Measurements from ENCODE around the gene KATNIP. TPM values are rescaled to one million over a fixed set of nuclear protein-coding genes. Genes with fewer than 3 reads are reported as not detected.
A peak's percentile ranks its signal among the peaks of the same experiment; 100 is the strongest.

KATNIP gene
- total and polyA plus RNA-seq, 2 of the 13 experiments (the other 11 are each of a cell fraction or from before 2014, with no cell fraction given), result 9.7 to 12.0 TPM

GRCh38 chr16:27579087-27579980 is 29.4 kb downstream of the KATNIP start (continued):
- TF ChIP-seq, protein P1, sequence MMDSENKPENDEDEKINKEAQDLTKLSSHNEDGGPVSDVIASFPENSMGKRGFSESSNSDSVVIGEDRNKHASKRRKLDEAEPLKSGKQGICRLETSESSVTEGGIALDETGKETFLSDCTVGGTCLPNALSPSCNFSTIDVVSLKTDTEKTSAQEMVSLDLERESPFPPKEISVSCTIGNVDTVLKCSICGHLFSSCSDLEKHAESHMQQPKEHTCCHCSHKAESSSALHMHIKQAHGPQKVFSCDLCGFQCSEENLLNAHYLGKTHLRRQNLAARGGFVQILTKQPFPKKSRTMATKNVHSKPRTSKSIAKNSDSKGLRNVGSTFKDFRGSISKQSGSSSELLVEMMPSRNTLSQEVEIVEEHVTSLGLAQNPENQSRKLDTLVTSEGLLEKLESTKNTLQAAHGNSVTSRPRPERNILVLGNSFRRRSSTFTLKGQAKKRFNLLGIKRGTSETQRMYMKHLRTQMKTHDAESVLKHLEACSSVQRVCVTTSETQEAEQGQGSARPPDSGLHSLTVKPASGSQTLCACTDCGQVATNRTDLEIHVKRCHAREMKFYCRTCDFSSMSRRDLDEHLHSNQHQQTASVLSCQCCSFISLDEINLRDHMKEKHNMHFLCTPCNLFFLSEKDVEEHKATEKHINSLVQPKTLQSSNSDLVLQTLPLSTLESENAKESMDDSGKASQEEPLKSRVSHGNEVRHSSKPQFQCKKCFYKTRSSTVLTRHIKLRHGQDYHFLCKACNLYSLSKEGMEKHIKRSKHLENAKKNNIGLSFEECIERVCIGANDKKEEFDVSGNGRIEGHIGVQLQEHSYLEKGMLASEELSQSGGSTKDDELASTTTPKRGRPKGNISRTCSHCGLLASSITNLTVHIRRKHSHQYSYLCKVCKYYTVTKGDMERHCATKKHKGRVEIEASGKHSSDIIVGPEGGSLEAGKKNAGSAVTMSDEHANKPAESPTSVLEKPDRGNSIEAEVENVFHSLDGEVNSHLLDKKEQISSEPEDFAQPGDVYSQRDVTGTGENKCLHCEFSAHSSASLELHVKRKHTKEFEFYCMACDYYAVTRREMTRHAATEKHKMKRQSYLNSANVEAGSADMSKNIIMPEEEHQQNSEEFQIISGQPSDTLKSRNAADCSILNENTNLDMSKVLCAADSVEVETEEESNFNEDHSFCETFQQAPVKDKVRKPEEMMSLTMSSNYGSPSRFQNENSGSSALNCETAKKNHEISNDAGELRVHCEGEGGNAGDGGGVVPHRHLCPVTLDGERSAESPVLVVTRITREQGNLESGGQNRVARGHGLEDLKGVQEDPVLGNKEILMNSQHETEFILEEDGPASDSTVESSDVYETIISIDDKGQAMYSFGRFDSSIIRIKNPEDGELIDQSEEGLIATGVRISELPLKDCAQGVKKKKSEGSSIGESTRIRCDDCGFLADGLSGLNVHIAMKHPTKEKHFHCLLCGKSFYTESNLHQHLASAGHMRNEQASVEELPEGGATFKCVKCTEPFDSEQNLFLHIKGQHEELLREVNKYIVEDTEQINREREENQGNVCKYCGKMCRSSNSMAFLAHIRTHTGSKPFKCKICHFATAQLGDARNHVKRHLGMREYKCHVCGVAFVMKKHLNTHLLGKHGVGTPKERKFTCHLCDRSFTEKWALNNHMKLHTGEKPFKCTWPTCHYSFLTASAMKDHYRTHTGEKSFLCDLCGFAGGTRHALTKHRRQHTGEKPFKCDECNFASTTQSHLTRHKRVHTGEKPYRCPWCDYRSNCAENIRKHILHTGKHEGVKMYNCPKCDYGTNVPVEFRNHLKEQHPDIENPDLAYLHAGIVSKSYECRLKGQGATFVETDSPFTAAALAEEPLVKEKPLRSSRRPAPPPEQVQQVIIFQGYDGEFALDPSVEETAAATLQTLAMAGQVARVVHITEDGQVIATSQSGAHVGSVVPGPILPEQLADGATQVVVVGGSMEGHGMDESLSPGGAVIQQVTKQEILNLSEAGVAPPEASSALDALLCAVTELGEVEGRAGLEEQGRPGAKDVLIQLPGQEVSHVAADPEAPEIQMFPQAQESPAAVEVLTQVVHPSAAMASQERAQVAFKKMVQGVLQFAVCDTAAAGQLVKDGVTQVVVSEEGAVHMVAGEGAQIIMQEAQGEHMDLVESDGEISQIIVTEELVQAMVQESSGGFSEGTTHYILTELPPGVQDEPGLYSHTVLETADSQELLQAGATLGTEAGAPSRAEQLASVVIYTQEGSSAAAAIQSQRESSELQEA (CRISPR knock-in tag; IDR thresholded peaks at IDR 0.05; ENCODE audit: not compliant biosample characterization), result no peak
- peak; percentile 45; the same call in 1 of the 2 replicates for TF ChIP-seq KAT8 (CRISPR knock-in tag; IDR thresholded peaks at IDR 0.05)
- TF ChIP-seq ZNF773 (CRISPR knock-in tag; IDR thresholded peaks at IDR 0.05; ENCODE audit: borderline replicate concordance), result no peak
- peak; percentile 96 for TF ChIP-seq ZNF652 (CRISPR knock-in tag; IDR thresholded peaks at IDR 0.05; ENCODE audit: borderline replicate concordance, low read depth)
- no peak for TF ChIP-seq CCAR2 (optimal IDR thresholded peaks at IDR 0.05; ENCODE audit: low read depth, low read length)
- peak; percentile 65 for TF ChIP-seq ZMYM3 (CRISPR knock-in tag; IDR thresholded peaks at IDR 0.05)
- no peak for TF ChIP-seq ZNF34 (CRISPR knock-in tag; IDR thresholded peaks at IDR 0.05; ENCODE audit: borderline replicate concordance)
- TF ChIP-seq PCBP2 (optimal IDR thresholded peaks at IDR 0.05; ENCODE audit: low read depth, low read length, poor library complexity, severe bottlenecking), result no peak
- no peak for TF ChIP-seq ZNF256 (CRISPR knock-in tag; conservative IDR thresholded peaks at IDR 0.05)
- no peak for TF ChIP-seq ZNF749 (CRISPR knock-in tag; IDR thresholded peaks at IDR 0.05; ENCODE audit: borderline replicate concordance)
- no peak for TF ChIP-seq CHD2 (IDR thresholded peaks at IDR 0.05; ENCODE audit: low read depth, low read length)
- TF ChIP-seq NFE2 (CRISPR knock-in tag; IDR thresholded peaks at IDR 0.05), result no peak
- TF ChIP-seq ZNF550 (CRISPR knock-in tag; IDR thresholded peaks at IDR 0.05; ENCODE audit: borderline replicate concordance), result no peak
- no peak for TF ChIP-seq ZNF3 (CRISPR knock-in tag; IDR thresholded peaks at IDR 0.05)
- TF ChIP-seq TGIF2 (CRISPR knock-in tag; IDR thresholded peaks at IDR 0.05), result no peak
- TF ChIP-seq ZNF543 (CRISPR knock-in tag; IDR thresholded peaks at IDR 0.05), result no peak; the same call in 1 of the 2 replicates
- no peak for TF ChIP-seq FIP1L1 (IDR thresholded peaks at IDR 0.05; ENCODE audit: borderline replicate concordance, insufficient read depth, low read depth, low read length)
- no peak for TF ChIP-seq DZIP1 (CRISPR knock-in tag; IDR thresholded peaks at IDR 0.05)
- TF ChIP-seq RXRB (CRISPR knock-in tag; IDR thresholded peaks at IDR 0.05; ENCODE audit: borderline replicate concordance), result peak; percentile 89

Data from HepG2 (cell line).